Astrocyte (in vitro differentiated cells and primary cell): ENCODE results near the gene CCDC28B.

ENCODE experiments used
- EZH2 ChIP-seq: IDR thresholded peaks from 2 replicates; pipeline ENCODE4 v1.6.1; 2012; ENCODE audit warnings: mild to moderate bottlenecking, low read length, inconsistent platforms; ENCODE audit not compliant: insufficient read depth
- TF ChIP-seq, protein P1 (sequence below): IDR thresholded peaks from 2 replicates; pipeline ENCODE4 v1.5.1; 2011; ENCODE audit warnings: low read depth, mild to moderate bottlenecking, inconsistent platforms, low read length, moderate library complexity; ENCODE audit not compliant: insufficient read depth

DNA sequence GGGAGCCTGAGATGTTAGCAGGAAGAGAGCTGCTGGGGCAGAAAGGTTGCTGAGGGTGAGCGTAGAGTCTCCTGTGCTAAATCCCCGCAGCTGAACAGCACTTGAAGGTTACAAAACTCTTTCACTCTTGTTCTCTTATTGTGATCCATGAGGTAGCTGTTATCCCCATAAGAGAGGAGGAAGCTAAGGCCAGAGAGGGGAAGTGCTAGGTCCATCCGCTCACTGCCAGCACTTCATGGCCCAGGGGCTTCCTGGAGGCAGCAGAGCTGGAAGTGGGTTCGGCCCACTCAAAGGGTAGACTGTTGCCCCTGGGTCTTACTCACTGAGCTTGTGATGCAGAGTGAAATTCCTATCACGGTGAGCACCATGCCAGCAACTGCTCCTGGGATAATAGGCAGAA, 16.2 kb downstream of the CCDC28B start:
- TF ChIP-seq, protein P1, sequence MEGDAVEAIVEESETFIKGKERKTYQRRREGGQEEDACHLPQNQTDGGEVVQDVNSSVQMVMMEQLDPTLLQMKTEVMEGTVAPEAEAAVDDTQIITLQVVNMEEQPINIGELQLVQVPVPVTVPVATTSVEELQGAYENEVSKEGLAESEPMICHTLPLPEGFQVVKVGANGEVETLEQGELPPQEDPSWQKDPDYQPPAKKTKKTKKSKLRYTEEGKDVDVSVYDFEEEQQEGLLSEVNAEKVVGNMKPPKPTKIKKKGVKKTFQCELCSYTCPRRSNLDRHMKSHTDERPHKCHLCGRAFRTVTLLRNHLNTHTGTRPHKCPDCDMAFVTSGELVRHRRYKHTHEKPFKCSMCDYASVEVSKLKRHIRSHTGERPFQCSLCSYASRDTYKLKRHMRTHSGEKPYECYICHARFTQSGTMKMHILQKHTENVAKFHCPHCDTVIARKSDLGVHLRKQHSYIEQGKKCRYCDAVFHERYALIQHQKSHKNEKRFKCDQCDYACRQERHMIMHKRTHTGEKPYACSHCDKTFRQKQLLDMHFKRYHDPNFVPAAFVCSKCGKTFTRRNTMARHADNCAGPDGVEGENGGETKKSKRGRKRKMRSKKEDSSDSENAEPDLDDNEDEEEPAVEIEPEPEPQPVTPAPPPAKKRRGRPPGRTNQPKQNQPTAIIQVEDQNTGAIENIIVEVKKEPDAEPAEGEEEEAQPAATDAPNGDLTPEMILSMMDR: no peak
- no peak for TF ChIP-seq EZH2
